HG03064 (cell line): ENCODE results near the gene GPNMB.
"Not testable (repeated sequence)": the region's sequence is repeated elsewhere in the genome, so short reads cannot be mapped to it uniquely, and the experiment has no call there.

ENCODE experiments used
- ATAC-seq: cut with Tn5 transposase; IDR thresholded peaks from one replicate; pipeline ENCODE4 v1.9.1; 2021; ENCODE audit warnings: low read depth; ENCODE audit not compliant: unreplicated experiment

The GPNMB gene

GRCh38 chr7:23246555-23246954 is at the start of gene GPNMB:
Gene GPNMB, plus strand, starts transcription at chr7:23246775. Its CDS starts 83 bp downstream, at chr7:23246858.
- no peak for ATAC-seq

GRCh38 chr7:23197745-23198144 is 48.8 kb upstream of the GPNMB start:
- ATAC-seq = not testable (repeated sequence)

GRCh38 chr7:23200331-23200730 is 46.2 kb upstream of the GPNMB start:
- ATAC-seq = no peak

GRCh38 chr7:23204241-23204640 is 42.3 kb upstream of the GPNMB start:
- ATAC-seq = no peak

- no peak for ATAC-seq
Measured at GRCh38 chr7:23205577-23205908, 41.0 kb upstream of the GPNMB start.

GRCh38 chr7:23205909-23206767 is 40.4 kb upstream of the GPNMB start:
- no peak for ATAC-seq

GRCh38 chr7:23207021-23207420 is 39.6 kb upstream of the GPNMB start:
- no peak for ATAC-seq

GRCh38 chr7:23207884-23208283 is 38.7 kb upstream of the GPNMB start:
- no peak for ATAC-seq

GRCh38 chr7:23208316-23208715 is 38.3 kb upstream of the GPNMB start:
- ATAC-seq = no peak

- ATAC-seq = no peak
Measured at GRCh38 chr7:23210506-23210905, 36.1 kb upstream of the GPNMB start.

GRCh38 chr7:23211589-23211988 is 35.0 kb upstream of the GPNMB start:
- no peak for ATAC-seq

GRCh38 chr7:23212395-23212794 is 34.2 kb upstream of the GPNMB start:
- no peak for ATAC-seq

- no peak for ATAC-seq
Measured at GRCh38 chr7:23212841-23213240, 33.7 kb upstream of the GPNMB start.

- no peak for ATAC-seq
Measured at GRCh38 chr7:23213755-23214154, 32.8 kb upstream of the GPNMB start.

GRCh38 chr7:23214423-23214822 is 32.2 kb upstream of the GPNMB start:
- ATAC-seq = no peak

GRCh38 chr7:23214938-23215337 is 31.6 kb upstream of the GPNMB start:
- no peak for ATAC-seq

GRCh38 chr7:23216021-23216420 is 30.6 kb upstream of the GPNMB start:
- no peak for ATAC-seq

GRCh38 chr7:23218196-23218595 is 28.4 kb upstream of the GPNMB start:
- ATAC-seq = no peak

- ATAC-seq = no peak
Measured at GRCh38 chr7:23220690-23221305, 25.8 kb upstream of the GPNMB start.

GRCh38 chr7:23222439-23223030 is 24.0 kb upstream of the GPNMB start:
- no peak for ATAC-seq

GRCh38 chr7:23224364-23224763 is 22.2 kb upstream of the GPNMB start:
- ATAC-seq = not testable (repeated sequence)
